ENCODE results near the gene WDR38. TPM values are rescaled to one million over a fixed set of nuclear protein-coding genes. Genes with fewer than 3 reads are reported as not detected.

Gene WDR38
- total and polyA plus RNA-seq, 2 of the 13 experiments (the other 11 are each of a cell fraction or from before 2014, with no cell fraction given): not detected

DNA sequence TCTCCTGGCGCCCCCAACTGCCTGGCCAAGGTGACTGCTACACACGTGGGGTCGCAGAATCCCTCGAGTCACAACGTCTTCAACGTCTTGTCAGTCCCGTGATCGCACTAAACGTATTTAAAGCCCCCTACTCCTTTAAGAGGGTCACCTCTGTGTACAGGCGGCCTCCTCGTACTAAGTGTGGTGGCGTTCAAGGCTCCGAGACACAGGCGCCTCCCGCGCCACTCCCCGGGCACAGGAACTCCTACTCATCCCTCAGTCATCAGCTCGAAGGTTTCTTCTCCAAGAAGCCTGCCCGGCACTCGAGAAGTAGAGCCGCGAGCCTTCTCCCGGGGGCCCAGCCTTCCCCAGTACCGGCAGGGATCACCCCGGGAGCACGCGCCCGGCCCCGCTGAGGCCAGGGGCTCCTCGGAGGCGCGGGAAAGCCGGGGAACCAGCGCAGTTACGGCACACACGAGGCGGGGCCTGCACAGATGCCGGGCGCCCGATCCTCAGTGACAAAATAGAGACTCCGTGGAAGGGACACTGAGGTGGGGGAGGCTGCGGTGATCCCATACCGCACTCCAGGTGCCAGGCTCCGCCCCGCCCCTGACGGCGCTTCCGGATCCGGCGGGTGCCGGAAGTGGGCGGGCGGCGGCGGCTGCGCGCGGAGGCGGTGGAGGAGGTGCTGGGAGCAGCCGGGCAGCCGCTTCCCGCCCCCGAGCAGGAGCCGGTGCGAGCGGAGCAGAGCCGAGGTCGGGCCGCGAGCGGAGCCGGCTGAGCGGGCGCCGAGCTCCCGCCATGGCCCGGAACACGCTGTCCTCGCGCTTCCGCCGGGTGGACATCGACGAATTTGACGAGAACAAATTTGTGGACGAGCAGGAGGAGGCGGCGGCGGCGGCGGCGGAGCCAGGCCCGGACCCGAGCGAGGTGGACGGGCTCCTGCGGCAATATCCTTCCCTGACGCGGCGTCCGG lies 15.5 kb downstream of the WDR38 start (continued):
- TF ChIP-seq, protein P1, sequence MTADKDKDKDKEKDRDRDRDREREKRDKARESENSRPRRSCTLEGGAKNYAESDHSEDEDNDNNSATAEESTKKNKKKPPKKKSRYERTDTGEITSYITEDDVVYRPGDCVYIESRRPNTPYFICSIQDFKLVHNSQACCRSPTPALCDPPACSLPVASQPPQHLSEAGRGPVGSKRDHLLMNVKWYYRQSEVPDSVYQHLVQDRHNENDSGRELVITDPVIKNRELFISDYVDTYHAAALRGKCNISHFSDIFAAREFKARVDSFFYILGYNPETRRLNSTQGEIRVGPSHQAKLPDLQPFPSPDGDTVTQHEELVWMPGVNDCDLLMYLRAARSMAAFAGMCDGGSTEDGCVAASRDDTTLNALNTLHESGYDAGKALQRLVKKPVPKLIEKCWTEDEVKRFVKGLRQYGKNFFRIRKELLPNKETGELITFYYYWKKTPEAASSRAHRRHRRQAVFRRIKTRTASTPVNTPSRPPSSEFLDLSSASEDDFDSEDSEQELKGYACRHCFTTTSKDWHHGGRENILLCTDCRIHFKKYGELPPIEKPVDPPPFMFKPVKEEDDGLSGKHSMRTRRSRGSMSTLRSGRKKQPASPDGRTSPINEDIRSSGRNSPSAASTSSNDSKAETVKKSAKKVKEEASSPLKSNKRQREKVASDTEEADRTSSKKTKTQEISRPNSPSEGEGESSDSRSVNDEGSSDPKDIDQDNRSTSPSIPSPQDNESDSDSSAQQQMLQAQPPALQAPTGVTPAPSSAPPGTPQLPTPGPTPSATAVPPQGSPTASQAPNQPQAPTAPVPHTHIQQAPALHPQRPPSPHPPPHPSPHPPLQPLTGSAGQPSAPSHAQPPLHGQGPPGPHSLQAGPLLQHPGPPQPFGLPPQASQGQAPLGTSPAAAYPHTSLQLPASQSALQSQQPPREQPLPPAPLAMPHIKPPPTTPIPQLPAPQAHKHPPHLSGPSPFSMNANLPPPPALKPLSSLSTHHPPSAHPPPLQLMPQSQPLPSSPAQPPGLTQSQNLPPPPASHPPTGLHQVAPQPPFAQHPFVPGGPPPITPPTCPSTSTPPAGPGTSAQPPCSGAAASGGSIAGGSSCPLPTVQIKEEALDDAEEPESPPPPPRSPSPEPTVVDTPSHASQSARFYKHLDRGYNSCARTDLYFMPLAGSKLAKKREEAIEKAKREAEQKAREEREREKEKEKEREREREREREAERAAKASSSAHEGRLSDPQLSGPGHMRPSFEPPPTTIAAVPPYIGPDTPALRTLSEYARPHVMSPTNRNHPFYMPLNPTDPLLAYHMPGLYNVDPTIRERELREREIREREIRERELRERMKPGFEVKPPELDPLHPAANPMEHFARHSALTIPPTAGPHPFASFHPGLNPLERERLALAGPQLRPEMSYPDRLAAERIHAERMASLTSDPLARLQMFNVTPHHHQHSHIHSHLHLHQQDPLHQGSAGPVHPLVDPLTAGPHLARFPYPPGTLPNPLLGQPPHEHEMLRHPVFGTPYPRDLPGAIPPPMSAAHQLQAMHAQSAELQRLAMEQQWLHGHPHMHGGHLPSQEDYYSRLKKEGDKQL (CRISPR knock-in tag; IDR thresholded peaks at IDR 0.05; ENCODE audit: low read depth): peak; percentile 17; the same call in 1 of the 2 replicates
- TF ChIP-seq BORCS8-MEF2B (CRISPR knock-in tag; IDR thresholded peaks at IDR 0.05): peak; percentile 11; the same call in 1 of the 2 replicates
- TF ChIP-seq PPARG (CRISPR knock-in tag; conservative IDR thresholded peaks at IDR 0.05): no peak; the same call in 1 of the 2 replicates
- no peak for TF ChIP-seq ZNF138 (CRISPR knock-in tag; IDR thresholded peaks at IDR 0.05; ENCODE audit: low read depth)
- peak; percentile 48; the same call in 1 of the 2 replicates for TF ChIP-seq ZNF749 (CRISPR knock-in tag; IDR thresholded peaks at IDR 0.05; ENCODE audit: borderline replicate concordance)
- TF ChIP-seq ZNF44 (CRISPR knock-in tag; IDR thresholded peaks at IDR 0.05): 0 out of 2 replicates have a peak, but pooled peaks have one; percentile 8
- no peak for TF ChIP-seq FOXP1 (IDR thresholded peaks at IDR 0.05)
- no peak for TF ChIP-seq FOXP1 (CRISPR knock-in tag; IDR thresholded peaks at IDR 0.05)
- TF ChIP-seq RNF2 (conservative IDR thresholded peaks at IDR 0.05; ENCODE audit: low read depth): 0 out of 2 replicates have a peak, but pooled peaks have one; percentile 67
- TF ChIP-seq ZNF501 (CRISPR knock-in tag; IDR thresholded peaks at IDR 0.05): peak; percentile 80
- TF ChIP-seq ZNF569 (CRISPR knock-in tag; IDR thresholded peaks at IDR 0.05; ENCODE audit: borderline replicate concordance): no peak
- TF ChIP-seq, protein P2, sequence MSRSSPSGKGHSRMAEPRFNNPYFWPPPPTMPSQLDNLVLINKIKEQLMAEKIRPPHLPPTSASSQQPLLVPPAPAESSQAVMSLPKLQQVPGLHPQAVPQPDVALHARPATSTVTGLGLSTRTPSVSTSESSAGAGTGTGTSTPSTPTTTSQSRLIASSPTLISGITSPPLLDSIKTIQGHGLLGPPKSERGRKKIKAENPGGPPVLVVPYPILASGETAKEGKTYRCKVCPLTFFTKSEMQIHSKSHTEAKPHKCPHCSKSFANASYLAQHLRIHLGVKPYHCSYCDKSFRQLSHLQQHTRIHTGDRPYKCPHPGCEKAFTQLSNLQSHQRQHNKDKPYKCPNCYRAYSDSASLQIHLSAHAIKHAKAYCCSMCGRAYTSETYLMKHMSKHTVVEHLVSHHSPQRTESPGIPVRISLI (CRISPR knock-in tag; IDR thresholded peaks at IDR 0.05; ENCODE audit: borderline replicate concordance): no peak; the same call in 1 of the 2 replicates
- TF ChIP-seq ZNF124 (CRISPR knock-in tag; IDR thresholded peaks at IDR 0.05): 0 out of 2 replicates have a peak, but pooled peaks have one; percentile 29
- no peak for TF ChIP-seq ZNF292 (CRISPR knock-in tag; IDR thresholded peaks at IDR 0.05; ENCODE audit: borderline replicate concordance, low read depth)
- TF ChIP-seq HMG20B (CRISPR knock-in tag; conservative IDR thresholded peaks at IDR 0.05): 0 out of 2 replicates have a peak, but pooled peaks have one; percentile 24
- peak; percentile 90; the same call in 1 of the 2 replicates for TF ChIP-seq ZNF225 (CRISPR knock-in tag; IDR thresholded peaks at IDR 0.05)
- TF ChIP-seq MIER3 (CRISPR knock-in tag; IDR thresholded peaks at IDR 0.05; ENCODE audit: borderline replicate concordance): no peak; the same call in 1 of the 2 replicates
- TF ChIP-seq ELF1 (CRISPR knock-in tag; IDR thresholded peaks at IDR 0.05): peak; percentile 76; the same call in 1 of the 2 replicates
- TF ChIP-seq ZNF879 (CRISPR knock-in tag; IDR thresholded peaks at IDR 0.05): no peak
- TF ChIP-seq TOE1 (CRISPR knock-in tag; IDR thresholded peaks at IDR 0.05): no peak
- TF ChIP-seq KLF16 (CRISPR knock-in tag; IDR thresholded peaks at IDR 0.05): peak in 1 of 2 experiments; percentile 81; a peak in 2 of 4 replicates
- TF ChIP-seq TAF15 (IDR thresholded peaks at IDR 0.05; ENCODE audit: low read depth, low read length, poor library complexity, severe bottlenecking): no peak
- 0 out of 2 replicates have a peak, but pooled peaks have one; percentile 17 for TF ChIP-seq MLX (CRISPR knock-in tag; IDR thresholded peaks at IDR 0.05)
